Parathyroid adenoma (tissue), 2 donors: ENCODE data around the gene THOC6.
A peak's percentile ranks its signal among the peaks of the same experiment; 100 is the strongest.

Source experiments
- H2AFZ ChIP-seq: fragments of 300-600 bp; sonication (generic); one replicate; pipeline ENCODE4 v1.7.0; 2017; ENCODE audit warnings: antibody characterized with exemption, mild to moderate bottlenecking
- H3K27ac ChIP-seq: fragments of 300-600 bp; sonication (generic); one replicate; pipeline ENCODE4 v1.7.0; 2017
- H3K27me3 ChIP-seq: fragments of 300-600 bp; sonication (generic); one replicate; pipeline ENCODE4 v1.7.0; 2017; ENCODE audit warnings: low read length; ENCODE audit not compliant: control insufficient read depth, insufficient read depth
- H3K36me3 ChIP-seq: fragments of 300-600 bp; sonication (generic); one replicate; pipeline ENCODE4 v1.7.0; 2017; ENCODE audit warnings: low read length; ENCODE audit not compliant: control insufficient read depth, insufficient read depth
- H3K4me1 ChIP-seq: fragments of 300-600 bp; sonication (generic); one replicate; pipeline ENCODE4 v1.7.0; 2017; ENCODE audit warnings: control low read depth
- H3K4me2 ChIP-seq: fragments of 300-600 bp; sonication (generic); one replicate; pipeline ENCODE4 v1.7.0; 2017; ENCODE audit warnings: low read length
- H3K4me3 ChIP-seq: fragments of 300-600 bp; sonication (generic); one replicate; pipeline ENCODE4 v1.7.0; 2017; ENCODE audit warnings: low read depth, low read length
- H3K79me2 ChIP-seq: fragments of 300-600 bp; sonication (generic); one replicate; pipeline ENCODE4 v1.7.0; 2017; ENCODE audit warnings: control low read depth
- H3K9ac ChIP-seq: fragments of 300-600 bp; sonication (generic); one replicate; pipeline ENCODE4 v1.7.0; 2017; ENCODE audit warnings: mild to moderate bottlenecking
- H3K9me3 ChIP-seq: fragments of 300-600 bp; sonication (generic); one replicate; pipeline ENCODE4 v1.7.0; 2017; ENCODE audit warnings: low read length; ENCODE audit not compliant: control insufficient read depth
- TF ChIP-seq, protein P1 (sequence below): fragments of 300-600 bp; sonication (generic); IDR thresholded peaks from one replicate; pipeline ENCODE4 v1.7.0; 2017; ENCODE audit warnings: antibody characterized with exemption, mild to moderate bottlenecking
- donor health status: primary hyperparathyroidism.

Gene THOC6

DNA sequence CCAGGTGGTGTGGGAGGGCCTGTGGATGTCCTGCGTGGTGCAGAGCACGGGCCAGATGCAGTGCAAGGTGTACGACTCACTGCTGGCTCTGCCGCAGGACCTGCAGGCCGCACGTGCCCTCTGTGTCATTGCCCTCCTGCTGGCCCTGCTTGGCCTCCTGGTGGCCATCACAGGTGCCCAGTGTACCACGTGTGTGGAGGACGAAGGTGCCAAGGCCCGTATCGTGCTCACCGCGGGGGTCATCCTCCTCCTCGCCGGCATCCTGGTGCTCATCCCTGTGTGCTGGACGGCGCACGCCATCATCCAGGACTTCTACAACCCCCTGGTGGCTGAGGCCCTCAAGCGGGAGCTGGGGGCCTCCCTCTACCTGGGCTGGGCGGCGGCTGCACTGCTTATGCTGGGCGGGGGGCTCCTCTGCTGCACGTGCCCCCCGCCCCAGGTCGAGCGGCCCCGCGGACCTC, 10.3 kb upstream of the THOC6 start:
- no peak overlapping the region for H3K9ac ChIP-seq
- H3K27me3 ChIP-seq = no peaks in the 10 kb centered on the region
- H3K4me3 ChIP-seq = no peak overlapping the region
- H3K27ac ChIP-seq = peak overlapping the region; percentile 98
- no peak overlapping the region for H3K4me2 ChIP-seq
- H2AFZ ChIP-seq = no peak overlapping the region
- H3K9me3 ChIP-seq = no peaks in the 10 kb centered on the region
- peaks cover 44% of the 10 kb centered on the region for H3K4me1 ChIP-seq
- H3K79me2 ChIP-seq = peaks cover 4% of the 10 kb centered on the region
- TF ChIP-seq, protein P1, sequence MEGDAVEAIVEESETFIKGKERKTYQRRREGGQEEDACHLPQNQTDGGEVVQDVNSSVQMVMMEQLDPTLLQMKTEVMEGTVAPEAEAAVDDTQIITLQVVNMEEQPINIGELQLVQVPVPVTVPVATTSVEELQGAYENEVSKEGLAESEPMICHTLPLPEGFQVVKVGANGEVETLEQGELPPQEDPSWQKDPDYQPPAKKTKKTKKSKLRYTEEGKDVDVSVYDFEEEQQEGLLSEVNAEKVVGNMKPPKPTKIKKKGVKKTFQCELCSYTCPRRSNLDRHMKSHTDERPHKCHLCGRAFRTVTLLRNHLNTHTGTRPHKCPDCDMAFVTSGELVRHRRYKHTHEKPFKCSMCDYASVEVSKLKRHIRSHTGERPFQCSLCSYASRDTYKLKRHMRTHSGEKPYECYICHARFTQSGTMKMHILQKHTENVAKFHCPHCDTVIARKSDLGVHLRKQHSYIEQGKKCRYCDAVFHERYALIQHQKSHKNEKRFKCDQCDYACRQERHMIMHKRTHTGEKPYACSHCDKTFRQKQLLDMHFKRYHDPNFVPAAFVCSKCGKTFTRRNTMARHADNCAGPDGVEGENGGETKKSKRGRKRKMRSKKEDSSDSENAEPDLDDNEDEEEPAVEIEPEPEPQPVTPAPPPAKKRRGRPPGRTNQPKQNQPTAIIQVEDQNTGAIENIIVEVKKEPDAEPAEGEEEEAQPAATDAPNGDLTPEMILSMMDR = no peak
- H3K36me3 ChIP-seq = no peaks in the 10 kb centered on the region

DNA sequence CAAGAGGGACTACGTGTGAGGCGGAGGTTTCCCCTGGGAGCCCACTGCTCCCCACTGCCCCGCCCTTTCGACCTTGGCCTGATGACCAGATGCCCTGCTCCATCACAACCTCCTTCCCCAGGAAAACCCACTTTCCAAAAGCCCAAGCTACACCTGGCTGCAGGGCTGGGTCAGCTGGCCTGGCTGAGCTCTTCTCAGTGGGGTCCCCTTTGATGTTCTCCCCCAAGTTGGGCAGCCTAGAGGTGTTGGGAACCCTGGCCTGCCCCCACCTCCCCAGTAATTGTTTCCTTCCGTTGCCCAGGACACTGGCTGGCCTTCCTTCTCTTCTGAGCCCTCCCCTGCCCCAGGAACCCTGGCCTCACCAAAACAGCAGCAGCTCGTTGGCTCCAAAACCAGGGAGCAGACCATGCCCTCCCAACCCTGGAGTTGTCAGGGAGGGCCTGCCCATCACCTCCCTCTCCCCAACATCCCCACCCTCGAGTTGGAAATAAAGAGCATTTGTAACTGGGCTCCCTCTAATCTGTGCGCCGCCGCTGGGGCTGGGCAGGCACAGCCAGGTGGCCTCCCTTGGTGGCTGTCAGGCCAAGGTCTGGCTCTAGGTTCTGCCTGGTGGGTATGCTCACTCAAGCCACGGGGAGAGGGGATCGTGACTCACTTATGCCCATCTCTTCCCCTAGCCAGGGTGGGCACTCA, 9.7 kb upstream of the THOC6 start:
- Histone ChIP-seq H3K36me3 (no peaks in the 10 kb centered on the region), H3K79me2 (peaks cover 3% of the 10 kb centered on the region), H3K27ac (no peak overlapping the region), H3K9me3 (no peaks in the 10 kb centered on the region), H3K9ac (no peak overlapping the region), H3K4me2 (no peak overlapping the region), H3K4me1 (peaks cover 38% of the 10 kb centered on the region), H3K27me3 (no peaks in the 10 kb centered on the region), H3K4me3 (no peak overlapping the region), H2AFZ (no peak overlapping the region)
- TF ChIP-seq, protein P1 = no peak

DNA sequence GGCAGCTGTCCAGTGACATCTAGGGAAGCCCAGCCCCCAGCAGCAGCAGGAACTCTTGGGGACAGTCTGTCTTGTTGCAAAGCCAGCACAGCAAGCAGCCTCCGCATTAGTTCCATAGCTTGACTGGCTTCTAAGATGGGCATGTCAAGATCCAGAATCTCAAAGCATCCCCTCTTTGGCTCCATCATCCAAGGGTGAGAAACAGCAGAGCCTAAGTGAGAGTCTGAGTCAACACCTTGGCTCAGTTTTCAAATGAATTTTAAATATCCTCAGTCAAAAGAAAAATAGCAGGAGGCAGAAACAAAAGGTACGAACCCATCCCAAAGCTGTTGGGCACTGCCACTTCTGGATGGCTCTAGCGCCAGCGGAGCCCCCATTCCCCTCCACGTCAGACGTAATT, 8.9 kb upstream of the THOC6 start:
- TF ChIP-seq, protein P1 = no peak
- no peak overlapping the region for H3K27ac ChIP-seq
- H3K9me3 ChIP-seq = no peaks in the 10 kb centered on the region
- no peak overlapping the region for H3K4me3 ChIP-seq
- no peak overlapping the region for H3K9ac ChIP-seq
- H3K4me2 ChIP-seq = no peak overlapping the region
- no peak overlapping the region for H2AFZ ChIP-seq
- H3K4me1 ChIP-seq = peaks cover 31% of the 10 kb centered on the region
- H3K36me3 ChIP-seq = no peaks in the 10 kb centered on the region
- H3K27me3 ChIP-seq = no peaks in the 10 kb centered on the region
- peaks cover 3% of the 10 kb centered on the region for H3K79me2 ChIP-seq

DNA sequence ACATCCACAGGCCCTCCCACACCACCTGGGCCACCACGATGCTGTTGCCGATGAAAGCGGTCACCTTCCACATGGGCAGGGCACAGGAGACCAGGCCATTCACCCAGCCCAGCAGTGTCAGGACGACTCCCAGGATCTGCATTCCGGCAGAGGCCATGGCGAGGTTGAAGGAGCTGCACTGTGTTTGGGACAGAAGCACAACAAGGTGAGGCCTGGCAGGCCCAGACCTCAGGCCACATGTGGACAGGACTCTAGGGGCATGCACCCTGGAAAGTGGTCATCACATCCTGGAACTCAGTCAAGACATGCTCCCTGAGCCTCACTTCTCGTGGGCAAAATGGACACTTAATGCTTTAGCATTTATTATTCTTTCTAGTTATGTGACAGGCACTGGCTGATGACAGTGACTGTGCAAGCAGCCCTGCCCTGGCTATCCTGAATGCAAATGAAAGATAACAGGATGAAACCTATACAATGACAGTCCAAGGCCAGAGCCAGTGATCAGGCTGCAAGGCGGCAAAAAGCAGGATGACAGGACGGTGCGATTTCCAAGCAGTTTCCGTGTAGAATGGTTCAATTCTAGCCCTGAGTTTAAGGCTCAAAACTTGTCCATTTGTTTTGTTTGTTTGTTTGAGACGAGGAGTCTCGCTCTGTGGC, 7.8 kb upstream of the THOC6 start:
- Histone ChIP-seq H2AFZ (no peak overlapping the region), H3K79me2 (peaks cover 3% of the 10 kb centered on the region), H3K4me2 (no peak overlapping the region), H3K9me3 (no peaks in the 10 kb centered on the region), H3K27ac (no peak overlapping the region), H3K4me3 (no peak overlapping the region), H3K4me1 (peaks cover 23% of the 10 kb centered on the region), H3K36me3 (no peaks in the 10 kb centered on the region), H3K9ac (no peak overlapping the region), H3K27me3 (no peaks in the 10 kb centered on the region)
- TF ChIP-seq, protein P1 = no peak
